ENCODE results near the gene TET3.

TET3 gene

GRCh38 chr2:73987948-73988700, 3.4 kb downstream of the TET3 start:
- no peak for DNase-seq

- DNase-seq = no peak
These were observed 5.3 kb downstream of the TET3 start for GRCh38 chr2:73989972-73990371.

- DNase-seq = no peak
These were observed 5.8 kb downstream of the TET3 start for GRCh38 chr2:73990531-73990930.

GRCh38 chr2:73992036-73992435, 7.3 kb downstream of the TET3 start:
- no peak for DNase-seq

- no peak for DNase-seq
These were observed 8.7 kb downstream of the TET3 start for GRCh38 chr2:73993376-73993775.

- DNase-seq = no peak
These were observed 9.1 kb downstream of the TET3 start for GRCh38 chr2:73993778-73994177.

GRCh38 chr2:73994178-73994831, 9.6 kb downstream of the TET3 start:
- DNase-seq = no peak

- DNase-seq = no peak
These were observed 11.1 kb downstream of the TET3 start for GRCh38 chr2:73995810-73996209.

- no peak for DNase-seq
These were observed 13.1 kb downstream of the TET3 start for GRCh38 chr2:73997813-73998212.

GRCh38 chr2:73998451-73998850, 13.7 kb downstream of the TET3 start:
- no peak for DNase-seq

- DNase-seq = no peak
These were observed 14.2 kb downstream of the TET3 start for GRCh38 chr2:73998933-73999332.

- no peak for DNase-seq
These were observed 15.3 kb downstream of the TET3 start for GRCh38 chr2:73999881-74000597.

GRCh38 chr2:74000666-74001065, 16.0 kb downstream of the TET3 start:
- DNase-seq = no peak

- no peak for DNase-seq
These were observed 16.4 kb downstream of the TET3 start for GRCh38 chr2:74001121-74001520.

- DNase-seq = no peak
These were observed 17.2 kb downstream of the TET3 start for GRCh38 chr2:74001781-74002504.

- peak; percentile 89 for DNase-seq
These were observed 18.1 kb downstream of the TET3 start for GRCh38 chr2:74002505-74003421.

- DNase-seq = no peak
These were observed 18.9 kb downstream of the TET3 start for GRCh38 chr2:74003494-74004211.

GRCh38 chr2:74004212-74005182, 19.8 kb downstream of the TET3 start:
- DNase-seq = no peak

- no peak for DNase-seq
These were observed 21.1 kb downstream of the TET3 start for GRCh38 chr2:74005786-74006185.

- DNase-seq = peak; percentile 67
These were observed 21.7 kb downstream of the TET3 start for GRCh38 chr2:74006459-74006858.
